ENCODE results near the gene FAH. TPM values are rescaled to one million over a fixed set of nuclear protein-coding genes. Genes with fewer than 3 reads are reported as not detected.

The FAH gene
- polyA plus RNA-seq, 1 donor from 2014 or later: 3.1 TPM

DNA sequence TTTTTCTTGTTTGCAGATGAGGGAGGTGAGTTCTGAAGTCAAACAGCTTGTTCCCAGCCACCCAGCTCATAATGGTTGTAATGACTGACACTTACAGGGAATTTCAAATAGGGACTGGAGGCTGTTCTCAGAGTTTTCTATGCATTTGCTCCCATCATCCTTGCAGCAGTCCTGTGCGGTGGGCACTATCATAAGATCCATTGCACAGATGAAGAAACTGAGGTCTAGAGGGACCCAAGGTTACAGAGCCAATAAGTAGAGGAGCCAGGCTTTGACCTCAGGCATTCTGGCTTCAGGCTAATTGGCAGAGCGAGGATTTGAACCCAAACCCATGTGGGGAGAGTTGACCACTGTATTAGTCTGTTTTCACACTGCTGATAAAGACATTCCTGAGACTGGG is 32.4 kb downstream of the FAH start:
- no peak for TF ChIP-seq POLR2AphosphoS5 (IDR thresholded peaks at IDR 0.05)
- TF ChIP-seq, protein P1, sequence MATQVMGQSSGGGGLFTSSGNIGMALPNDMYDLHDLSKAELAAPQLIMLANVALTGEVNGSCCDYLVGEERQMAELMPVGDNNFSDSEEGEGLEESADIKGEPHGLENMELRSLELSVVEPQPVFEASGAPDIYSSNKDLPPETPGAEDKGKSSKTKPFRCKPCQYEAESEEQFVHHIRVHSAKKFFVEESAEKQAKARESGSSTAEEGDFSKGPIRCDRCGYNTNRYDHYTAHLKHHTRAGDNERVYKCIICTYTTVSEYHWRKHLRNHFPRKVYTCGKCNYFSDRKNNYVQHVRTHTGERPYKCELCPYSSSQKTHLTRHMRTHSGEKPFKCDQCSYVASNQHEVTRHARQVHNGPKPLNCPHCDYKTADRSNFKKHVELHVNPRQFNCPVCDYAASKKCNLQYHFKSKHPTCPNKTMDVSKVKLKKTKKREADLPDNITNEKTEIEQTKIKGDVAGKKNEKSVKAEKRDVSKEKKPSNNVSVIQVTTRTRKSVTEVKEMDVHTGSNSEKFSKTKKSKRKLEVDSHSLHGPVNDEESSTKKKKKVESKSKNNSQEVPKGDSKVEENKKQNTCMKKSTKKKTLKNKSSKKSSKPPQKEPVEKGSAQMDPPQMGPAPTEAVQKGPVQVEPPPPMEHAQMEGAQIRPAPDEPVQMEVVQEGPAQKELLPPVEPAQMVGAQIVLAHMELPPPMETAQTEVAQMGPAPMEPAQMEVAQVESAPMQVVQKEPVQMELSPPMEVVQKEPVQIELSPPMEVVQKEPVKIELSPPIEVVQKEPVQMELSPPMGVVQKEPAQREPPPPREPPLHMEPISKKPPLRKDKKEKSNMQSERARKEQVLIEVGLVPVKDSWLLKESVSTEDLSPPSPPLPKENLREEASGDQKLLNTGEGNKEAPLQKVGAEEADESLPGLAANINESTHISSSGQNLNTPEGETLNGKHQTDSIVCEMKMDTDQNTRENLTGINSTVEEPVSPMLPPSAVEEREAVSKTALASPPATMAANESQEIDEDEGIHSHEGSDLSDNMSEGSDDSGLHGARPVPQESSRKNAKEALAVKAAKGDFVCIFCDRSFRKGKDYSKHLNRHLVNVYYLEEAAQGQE (IDR thresholded peaks at IDR 0.05; ENCODE audit: borderline replicate concordance): no peak
- H3K79me2 ChIP-seq (replicated peaks; ENCODE audit: insufficient read depth, low read length): no peaks in the 10 kb centered on the region
- H3K9me2 ChIP-seq (ENCODE audit: insufficient read depth, low read length): no peaks in the 10 kb centered on the region
- H2AFZ ChIP-seq (ENCODE audit: low read depth, low read length): no peak overlapping the region
- H3K9ac ChIP-seq (ENCODE audit: low read length): no peak overlapping the region
- H3K4me3 ChIP-seq (ENCODE audit: low read length): no peak overlapping the region
- H3K27ac ChIP-seq (ENCODE audit: low read length): no peak overlapping the region
- no peaks in the 10 kb centered on the region for H3K9me3 ChIP-seq (ENCODE audit: low read length)
- no peaks in the 10 kb centered on the region for H3K27me3 ChIP-seq (ENCODE audit: insufficient read depth, low read depth, low read length)
- no peaks in the 10 kb centered on the region for H4K20me1 ChIP-seq (ENCODE audit: insufficient read depth)
- no peak overlapping the region for H3K4me2 ChIP-seq (ENCODE audit: low read length)
- no peaks in the 10 kb centered on the region for H3K36me3 ChIP-seq (ENCODE audit: insufficient read depth, low read length)
- H3F3A ChIP-seq (ENCODE audit: insufficient read depth, low read length, poor library complexity, severe bottlenecking): no peaks in the 10 kb centered on the region

DNA sequence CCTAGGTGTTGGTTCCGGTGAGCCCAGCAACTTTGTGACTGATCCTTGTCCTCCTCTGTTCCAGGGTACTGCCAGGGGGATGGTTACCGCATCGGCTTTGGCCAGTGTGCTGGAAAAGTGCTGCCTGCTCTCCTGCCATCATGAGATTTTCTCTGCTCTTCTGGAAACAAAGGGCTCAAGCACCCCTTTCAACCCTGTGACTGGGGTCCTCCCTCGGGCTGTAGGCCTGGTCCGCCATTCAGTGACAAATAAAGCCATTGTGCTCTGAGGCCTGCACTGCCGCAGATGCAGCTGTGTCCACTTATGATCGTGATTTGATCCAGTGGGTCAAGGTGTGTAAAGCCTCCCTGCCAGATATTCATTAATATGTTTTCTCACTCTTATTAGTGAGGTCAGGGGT is 33.3 kb downstream of the FAH start:
- no peaks in the 10 kb centered on the region for H3K9me3 ChIP-seq (ENCODE audit: low read length)
- no peak overlapping the region for H2AFZ ChIP-seq (ENCODE audit: low read depth, low read length)

More for the DNA sequence above, 33.3 kb downstream of the FAH start:
- no peak for TF ChIP-seq EZH2 (IDR thresholded peaks at IDR 0.05; ENCODE audit: borderline replicate concordance, insufficient read depth, low read length, poor library complexity, severe bottlenecking)
- TF ChIP-seq EP300 (conservative IDR thresholded peaks at IDR 0.05; ENCODE audit: poor library complexity, severe bottlenecking): no peak
- TF ChIP-seq MXI1 (conservative IDR thresholded peaks at IDR 0.05; ENCODE audit: poor library complexity, severe bottlenecking): no peak
- no peak for TF ChIP-seq POLR2AphosphoS5 (IDR thresholded peaks at IDR 0.05)
- TF ChIP-seq, protein P1 (IDR thresholded peaks at IDR 0.05; ENCODE audit: borderline replicate concordance): no peak
- no peak for TF ChIP-seq TAF1 (IDR thresholded peaks at IDR 0.05; ENCODE audit: low read depth)
- TF ChIP-seq, protein P2, sequence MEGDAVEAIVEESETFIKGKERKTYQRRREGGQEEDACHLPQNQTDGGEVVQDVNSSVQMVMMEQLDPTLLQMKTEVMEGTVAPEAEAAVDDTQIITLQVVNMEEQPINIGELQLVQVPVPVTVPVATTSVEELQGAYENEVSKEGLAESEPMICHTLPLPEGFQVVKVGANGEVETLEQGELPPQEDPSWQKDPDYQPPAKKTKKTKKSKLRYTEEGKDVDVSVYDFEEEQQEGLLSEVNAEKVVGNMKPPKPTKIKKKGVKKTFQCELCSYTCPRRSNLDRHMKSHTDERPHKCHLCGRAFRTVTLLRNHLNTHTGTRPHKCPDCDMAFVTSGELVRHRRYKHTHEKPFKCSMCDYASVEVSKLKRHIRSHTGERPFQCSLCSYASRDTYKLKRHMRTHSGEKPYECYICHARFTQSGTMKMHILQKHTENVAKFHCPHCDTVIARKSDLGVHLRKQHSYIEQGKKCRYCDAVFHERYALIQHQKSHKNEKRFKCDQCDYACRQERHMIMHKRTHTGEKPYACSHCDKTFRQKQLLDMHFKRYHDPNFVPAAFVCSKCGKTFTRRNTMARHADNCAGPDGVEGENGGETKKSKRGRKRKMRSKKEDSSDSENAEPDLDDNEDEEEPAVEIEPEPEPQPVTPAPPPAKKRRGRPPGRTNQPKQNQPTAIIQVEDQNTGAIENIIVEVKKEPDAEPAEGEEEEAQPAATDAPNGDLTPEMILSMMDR (IDR thresholded peaks at IDR 0.05; ENCODE audit: poor library complexity, severe bottlenecking): no peak
- TF ChIP-seq RAD21 (conservative IDR thresholded peaks at IDR 0.05): no peak
- no peak for TF ChIP-seq SMC3 (conservative IDR thresholded peaks at IDR 0.05; ENCODE audit: poor library complexity)
- H3K27ac ChIP-seq (ENCODE audit: low read length): no peak overlapping the region
- H3K79me2 ChIP-seq (replicated peaks; ENCODE audit: insufficient read depth, low read length): no peaks in the 10 kb centered on the region
- no peak overlapping the region for H3K4me3 ChIP-seq (ENCODE audit: low read length)
- no peaks in the 10 kb centered on the region for H4K20me1 ChIP-seq (ENCODE audit: insufficient read depth)
- H3K4me2 ChIP-seq (ENCODE audit: low read length): no peak overlapping the region
- H3K9me2 ChIP-seq (ENCODE audit: insufficient read depth, low read length): no peaks in the 10 kb centered on the region
- no peaks in the 10 kb centered on the region for H3K27me3 ChIP-seq (ENCODE audit: insufficient read depth, low read depth, low read length)
- H3K36me3 ChIP-seq (ENCODE audit: insufficient read depth, low read length): no peaks in the 10 kb centered on the region
- H3K9ac ChIP-seq (ENCODE audit: low read length): no peak overlapping the region
- H3F3A ChIP-seq (ENCODE audit: insufficient read depth, low read length, poor library complexity, severe bottlenecking): no peaks in the 10 kb centered on the region

Data from neural cell (in vitro differentiated cells).